Measurements from ENCODE around the gene MAPKAP1. TPM values are rescaled to one million over a fixed set of nuclear protein-coding genes. Genes with fewer than 3 reads are reported as not detected.

Gene MAPKAP1
- total RNA-seq (100 to 1,000 TPM in 3 of 5 donors, 10 to 100 TPM in 2; 32.7 to 212 (median 114) TPM), polyA plus RNA-seq (10 to 100 TPM; 52.8 to 92.7 (median 63.0) TPM)
- long read RNA-seq, donor 1, partial matches to known transcripts, result 6 of 7 reads
- long read RNA-seq, donor 1, other reads (novel, unspliced or antisense), result 0 of 7 reads
- long read RNA-seq, donor 2, partial matches to known transcripts, result 0 of 6 reads
- long read RNA-seq, donor 2, other reads (novel, unspliced or antisense), result 0 of 6 reads
- long read RNA-seq, donor 3, partial matches to known transcripts, result 0 of 3 reads
- long read RNA-seq, donor 3, other reads (novel, unspliced or antisense), result 0 of 3 reads
- long read RNA-seq, donor 4, result 0 reads
- long read RNA-seq, donor 5, partial matches to known transcripts, result 0 of 3 reads
- long read RNA-seq, donor 5, other reads (novel, unspliced or antisense), result 0 of 3 reads
- long read RNA-seq, donor 6, transcript MAPKAP1-201 (12 exons, 3,395 nt), result major isoform, 12 of 62 reads
- long read RNA-seq, donor 6, transcript MAPKAP1-202 (11 exons, 3,256 nt), result minor isoform, 9 of 62 reads
- long read RNA-seq, donor 6, partial matches to known transcripts, result 31 of 62 reads
- long read RNA-seq, donor 6, other reads (novel, unspliced or antisense), result 0 of 62 reads
- long read RNA-seq, donor 7, partial matches to known transcripts, result 14 of 16 reads
- long read RNA-seq, donor 7, other reads (novel, unspliced or antisense), result 0 of 16 reads
- long read RNA-seq, donor 8, partial matches to known transcripts, result 0 of 6 reads
- long read RNA-seq, donor 8, other reads (novel, unspliced or antisense), result 0 of 6 reads
- long read RNA-seq, donor 9, partial matches to known transcripts, result 0 of 6 reads
- long read RNA-seq, donor 9, other reads (novel, unspliced or antisense), result 0 of 6 reads
- long read RNA-seq, donor 10, partial matches to known transcripts, result 0 of 4 reads
- long read RNA-seq, donor 10, other reads (novel, unspliced or antisense), result 0 of 4 reads

DNA sequence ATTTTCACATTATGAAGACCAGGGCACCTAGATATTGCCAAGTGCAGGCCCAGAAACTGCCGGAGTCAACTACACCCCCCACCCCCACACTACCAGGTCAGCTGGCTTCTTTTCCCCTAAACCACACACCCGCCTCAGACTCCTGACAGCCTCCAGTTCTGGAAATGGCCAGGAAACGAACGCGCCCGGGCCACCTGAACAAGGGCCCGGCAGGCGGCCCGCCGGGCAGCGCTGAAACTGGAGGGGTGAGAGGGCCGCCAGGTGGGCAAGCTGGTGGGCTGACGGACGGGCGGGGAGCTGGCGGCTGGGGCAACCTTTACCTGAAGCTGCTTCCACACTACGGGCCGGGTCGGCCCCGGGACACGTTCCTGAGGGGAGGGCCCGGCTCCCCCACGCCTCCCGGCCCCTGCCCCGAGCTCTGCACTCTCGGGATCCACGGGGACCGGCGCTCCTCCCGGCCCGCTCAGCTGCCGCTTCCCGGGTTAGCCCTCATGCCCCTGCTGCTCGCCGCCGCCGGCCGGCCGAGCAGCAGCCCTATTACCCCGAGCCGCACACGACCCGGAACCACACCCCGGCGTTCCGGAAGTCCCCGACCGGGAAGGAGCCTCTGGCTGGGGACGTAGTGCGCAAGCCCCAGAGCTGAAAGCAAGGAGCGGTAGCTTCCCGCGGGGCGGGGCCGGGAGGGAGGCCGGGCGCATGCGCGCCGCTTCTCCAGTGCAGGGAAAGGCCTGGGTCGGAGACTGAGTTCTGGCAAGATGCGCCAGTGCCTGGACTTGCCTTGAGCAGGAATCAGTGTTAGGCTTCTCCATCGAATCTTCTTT lies at the start of gene MAPKAP1:
Gene MAPKAP1, minus strand, starts transcription at position 558 of the 821 bp plus-strand sequence. CDS start 34,634 bp downstream, outside the sequence.
- WGBS, 5 donors, result 0 to 1% (median 0%) methylated on average over 21 to 63 of the region's 63 CpGs

DNA sequence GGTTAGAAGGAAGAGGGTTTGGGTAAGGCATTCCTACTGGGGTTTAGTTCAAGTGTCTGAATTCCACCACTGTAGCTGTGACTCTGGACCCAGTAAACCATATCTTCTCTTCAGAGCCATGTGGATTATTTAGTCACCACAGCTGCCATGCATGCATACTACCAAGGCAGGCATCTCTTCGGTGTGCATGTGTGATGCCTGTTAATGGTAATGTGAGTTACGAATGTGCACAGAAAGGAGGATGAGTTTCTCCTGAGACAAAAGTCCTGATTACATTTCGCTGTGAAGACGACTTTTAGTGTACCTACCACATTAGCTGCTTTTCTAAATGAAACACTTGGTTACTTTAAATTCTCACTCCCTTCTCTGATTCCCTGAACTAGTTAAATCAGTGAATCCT lies 49.5 kb upstream of the MAPKAP1 start:
- peaks cover 0 to 83% (median 47%) of the 10 kb centered on the region in 4 donors for H3K4me1 ChIP-seq
- no peak overlapping the region for H3K4me3 ChIP-seq
- H3K9me3 ChIP-seq, result no peaks in the 10 kb centered on the region
- H3K36me3 ChIP-seq, result no peaks in the 10 kb centered on the region
- no peak for DNase-seq
- TF ChIP-seq, protein P1, sequence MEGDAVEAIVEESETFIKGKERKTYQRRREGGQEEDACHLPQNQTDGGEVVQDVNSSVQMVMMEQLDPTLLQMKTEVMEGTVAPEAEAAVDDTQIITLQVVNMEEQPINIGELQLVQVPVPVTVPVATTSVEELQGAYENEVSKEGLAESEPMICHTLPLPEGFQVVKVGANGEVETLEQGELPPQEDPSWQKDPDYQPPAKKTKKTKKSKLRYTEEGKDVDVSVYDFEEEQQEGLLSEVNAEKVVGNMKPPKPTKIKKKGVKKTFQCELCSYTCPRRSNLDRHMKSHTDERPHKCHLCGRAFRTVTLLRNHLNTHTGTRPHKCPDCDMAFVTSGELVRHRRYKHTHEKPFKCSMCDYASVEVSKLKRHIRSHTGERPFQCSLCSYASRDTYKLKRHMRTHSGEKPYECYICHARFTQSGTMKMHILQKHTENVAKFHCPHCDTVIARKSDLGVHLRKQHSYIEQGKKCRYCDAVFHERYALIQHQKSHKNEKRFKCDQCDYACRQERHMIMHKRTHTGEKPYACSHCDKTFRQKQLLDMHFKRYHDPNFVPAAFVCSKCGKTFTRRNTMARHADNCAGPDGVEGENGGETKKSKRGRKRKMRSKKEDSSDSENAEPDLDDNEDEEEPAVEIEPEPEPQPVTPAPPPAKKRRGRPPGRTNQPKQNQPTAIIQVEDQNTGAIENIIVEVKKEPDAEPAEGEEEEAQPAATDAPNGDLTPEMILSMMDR (IDR thresholded peaks at IDR 0.05), result no peak
- TF ChIP-seq EP300 (IDR thresholded peaks at IDR 0.05) (no peak), POLR2A (IDR thresholded peaks at IDR 0.05) (no peak), POLR2AphosphoS5 (IDR thresholded peaks at IDR 0.05) (no peak)
- WGBS, 5 donors, result 93 to 98% (median 97%) methylated on average over 4 of the region's 4 CpGs
- no peaks in the 10 kb centered on the region for H3K27me3 ChIP-seq
- intact Hi-C loops (cut with DNase I; ENCODE audit: low total_unique reads), result no loop called here
- no peak overlapping the region for H3K27ac ChIP-seq

More for the DNA sequence above, at the start of gene MAPKAP1:
- intact Hi-C loops (cut with DNase I; ENCODE audit: low total_unique reads), result no loop called here
- H3K4me3 ChIP-seq, result peak within 1 kb of the TSS; percentile 86 to 96 (median 92)
- no peaks in the 10 kb centered on the region for H3K9me3 ChIP-seq
- H3K27me3 ChIP-seq, result no peaks in the 10 kb centered on the region
- peaks cover 15 to 41% (median 31%) of the 10 kb centered on the region in 4 donors for H3K4me1 ChIP-seq
- DNase-seq, result peak; percentile 98
- peak within 1 kb of the TSS; percentile 72 to 93 (median 83) for H3K27ac ChIP-seq
- no peaks in the 10 kb centered on the region for H3K36me3 ChIP-seq
- TF ChIP-seq, protein P1 (IDR thresholded peaks at IDR 0.05), result no peak
- TF ChIP-seq POLR2A (IDR thresholded peaks at IDR 0.05) (peak in 1 of 4 donors; percentile 20), POLR2AphosphoS5 (IDR thresholded peaks at IDR 0.05) (peak; percentile 78 to 94 (median 84))

DNA sequence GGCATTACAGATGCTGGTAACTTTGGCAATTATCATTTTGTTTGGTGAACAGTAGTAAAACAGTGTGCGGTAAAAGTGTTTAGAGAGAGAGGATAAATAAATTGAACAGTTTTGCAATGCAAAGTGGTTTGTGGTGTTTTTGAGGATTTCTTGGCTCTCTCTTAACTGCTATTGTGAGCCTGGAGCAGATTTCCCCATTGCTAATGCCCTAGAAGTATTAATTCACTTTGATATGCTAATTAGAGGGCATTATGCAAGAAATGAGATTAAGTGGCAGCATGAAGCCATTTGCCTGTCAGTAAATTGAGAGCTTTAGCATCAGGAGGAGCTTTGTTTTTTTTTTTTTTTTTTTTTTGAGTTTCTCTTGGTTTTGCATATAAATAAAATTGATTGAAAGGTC lies 48.3 kb upstream of the MAPKAP1 start:
- Histone ChIP-seq H3K4me3 (no peak overlapping the region), H3K4me1 (peaks cover 4 to 85% (median 47%) of the 10 kb centered on the region in 4 donors), H3K9me3 (no peaks in the 10 kb centered on the region), H3K27me3 (no peaks in the 10 kb centered on the region), H3K36me3 (no peaks in the 10 kb centered on the region), H3K27ac (no peak overlapping the region)
- intact Hi-C loops (cut with DNase I; ENCODE audit: low total_unique reads), result no loop called here
- TF ChIP-seq, protein P1 (IDR thresholded peaks at IDR 0.05), result no peak
- TF ChIP-seq POLR2AphosphoS5 (IDR thresholded peaks at IDR 0.05) (no peak), POLR2A (IDR thresholded peaks at IDR 0.05) (no peak), EP300 (IDR thresholded peaks at IDR 0.05) (no peak)
- DNase-seq, result no peak
- 75 to 83% (median 81%) methylated on average over 1 of the region's 1 CpG for WGBS, 5 donors

All from stomach (tissue), 19 donors.